ENCODE results near the gene VENTX.

VENTX gene

GRCh38 chr10:133235265-133235855, 2.3 kb upstream of the VENTX start:
- DNase-seq (ENCODE audit: low read depth): no peak

DNA sequence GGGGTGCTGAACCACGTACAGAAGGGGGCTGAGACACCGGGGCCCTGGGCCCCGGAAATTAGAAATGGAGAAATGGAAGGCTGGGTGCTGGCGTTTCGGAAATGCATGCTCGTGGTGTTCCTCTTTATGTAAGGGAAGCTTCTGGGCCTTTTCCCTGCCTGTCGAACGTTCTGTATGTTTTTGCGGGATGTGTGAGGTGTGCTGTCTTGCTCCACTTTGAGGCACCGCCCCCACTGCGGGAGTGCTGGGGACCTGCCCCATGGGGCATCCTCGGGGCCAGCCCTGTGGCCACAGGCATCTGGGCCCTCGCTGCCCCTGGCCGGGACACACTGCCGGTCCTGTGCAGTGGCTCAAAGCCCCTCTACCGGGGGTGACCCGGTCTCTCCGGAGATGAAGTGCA, 1.7 kb upstream of the VENTX start:
- DNase-seq (ENCODE audit: low read depth): no peak

- no peak for DNase-seq (ENCODE audit: low read depth)
These were observed 1.0 kb upstream of the VENTX start for GRCh38 chr10:133236401-133237240.

DNA sequence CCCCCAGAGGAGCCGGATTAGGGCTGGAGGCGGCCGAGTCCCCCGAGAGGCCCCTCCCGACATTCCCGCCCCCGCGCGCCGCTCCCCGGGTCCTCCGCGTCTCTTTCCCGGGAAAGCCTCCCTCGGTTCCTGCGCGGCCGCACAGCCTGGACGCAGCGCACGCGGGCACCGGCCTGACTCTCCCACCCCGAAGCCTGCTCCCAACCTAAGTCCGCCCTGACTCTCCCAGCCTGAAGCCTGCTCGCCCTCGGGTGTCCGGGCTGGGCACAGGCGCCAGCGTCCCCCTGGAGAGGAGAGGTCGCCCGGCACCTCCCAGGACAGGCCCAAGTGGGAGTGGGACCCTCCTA, 441 bp upstream of the VENTX start:
- no peak for DNase-seq (ENCODE audit: low read depth)

- no peak for DNase-seq (ENCODE audit: low read depth)
These were observed 780 bp downstream of the VENTX start for GRCh38 chr10:133238466-133238804.

- DNase-seq (ENCODE audit: low read depth): no peak
These were observed 2.3 kb downstream of the VENTX start for GRCh38 chr10:133239990-133240389.

GRCh38 chr10:133241501-133242205, 4.0 kb downstream of the VENTX start:
- DNase-seq (ENCODE audit: low read depth): no peak

DNA sequence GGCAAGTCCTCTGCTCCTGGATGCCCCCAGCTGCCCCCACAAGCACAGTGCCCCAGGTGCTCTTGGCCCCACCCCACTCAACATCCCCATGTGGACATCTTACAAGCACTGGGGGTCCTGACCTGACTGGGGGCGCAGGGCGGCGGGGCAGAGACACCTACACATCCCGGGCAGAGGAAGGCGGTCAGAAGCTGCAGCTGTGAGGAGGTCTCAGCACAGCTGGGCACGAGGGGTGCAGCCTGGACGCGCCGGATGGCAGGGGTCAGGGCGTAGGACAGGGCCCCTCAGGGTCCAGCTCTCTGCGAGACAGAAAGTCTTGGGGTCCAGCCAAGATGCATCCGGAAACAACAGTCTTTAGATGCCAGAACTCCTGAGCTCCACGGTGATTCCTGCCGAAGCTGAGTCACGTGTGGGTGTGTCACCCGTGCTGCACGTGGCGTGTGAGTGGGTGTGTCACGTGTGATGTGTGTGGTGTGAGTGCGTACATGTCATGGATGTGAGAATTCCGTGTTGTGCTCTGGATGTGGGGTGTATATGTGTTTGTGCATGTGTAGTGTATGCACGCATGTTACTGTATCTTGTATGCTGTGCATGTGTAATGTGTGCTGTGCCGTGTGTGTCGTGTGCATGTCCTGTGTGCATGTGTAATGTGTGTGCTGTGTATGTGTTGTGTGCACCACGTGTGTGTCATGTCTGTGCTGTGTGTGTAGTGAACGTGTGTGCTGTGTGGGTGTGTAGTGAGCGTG, 5.1 kb downstream of the VENTX start:
- DNase-seq (ENCODE audit: low read depth): peak; percentile 54

- DNase-seq (ENCODE audit: low read depth): no peak
These were observed 5.9 kb downstream of the VENTX start for GRCh38 chr10:133243593-133243992.

- DNase-seq (ENCODE audit: low read depth): peak; percentile 66
These were observed 8.0 kb downstream of the VENTX start for GRCh38 chr10:133245439-133246235.

- no peak for DNase-seq (ENCODE audit: low read depth)
These were observed 8.6 kb downstream of the VENTX start for GRCh38 chr10:133246236-133246626.

DNA sequence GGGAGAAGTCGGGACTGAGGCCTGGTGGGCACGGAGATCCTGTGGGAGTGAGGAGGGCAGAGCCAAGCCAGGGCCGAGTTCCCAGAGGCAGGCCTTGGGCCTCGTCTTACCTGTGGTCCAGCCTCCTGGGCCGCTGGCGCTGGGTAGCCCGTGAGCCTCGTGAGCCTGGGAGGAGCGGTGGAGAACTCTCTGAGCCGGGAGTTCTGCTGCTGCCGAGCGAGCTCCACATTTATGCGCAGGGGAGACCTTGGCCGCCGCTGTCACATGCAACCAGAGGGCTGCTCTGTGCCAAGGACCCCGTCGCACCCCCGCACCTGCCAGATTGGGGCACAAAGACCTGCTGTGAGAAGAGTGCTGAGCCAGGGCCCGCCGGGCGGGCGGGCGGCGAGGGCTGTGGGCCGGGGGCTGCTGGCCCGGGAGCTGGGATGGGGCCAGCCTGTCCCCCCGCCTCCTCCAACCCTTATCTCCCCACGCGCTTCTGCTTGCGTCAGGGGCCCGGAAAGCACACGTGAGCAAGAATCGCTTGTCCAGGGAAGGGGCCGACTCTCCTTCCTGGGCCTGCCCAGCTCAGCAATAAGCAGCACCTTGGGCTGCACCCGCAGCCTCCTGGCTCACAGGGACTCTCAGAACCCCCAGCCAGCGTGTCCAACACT, 10.2 kb downstream of the VENTX start:
- no peak for DNase-seq (ENCODE audit: low read depth)

DNA sequence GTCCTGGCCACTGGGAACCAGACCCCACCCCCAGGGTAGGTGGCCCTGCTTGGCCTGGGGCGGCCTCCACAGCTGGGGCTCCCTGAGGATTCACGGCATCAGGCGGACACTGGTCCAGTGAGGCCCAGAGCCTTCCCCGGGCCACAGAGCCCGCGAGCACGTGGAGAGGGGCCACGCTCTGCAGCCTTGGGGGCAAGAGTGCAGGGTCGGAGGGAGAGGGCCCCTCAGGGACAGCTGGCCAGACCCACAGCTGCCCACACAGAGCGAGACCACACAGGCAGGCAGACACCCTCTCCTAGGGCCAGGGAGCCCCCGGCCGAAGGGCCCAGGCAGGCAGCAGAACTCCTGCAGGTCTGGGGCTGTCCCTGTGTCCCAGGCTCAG, 10.7 kb downstream of the VENTX start:
- DNase-seq (ENCODE audit: low read depth): no peak

DNA sequence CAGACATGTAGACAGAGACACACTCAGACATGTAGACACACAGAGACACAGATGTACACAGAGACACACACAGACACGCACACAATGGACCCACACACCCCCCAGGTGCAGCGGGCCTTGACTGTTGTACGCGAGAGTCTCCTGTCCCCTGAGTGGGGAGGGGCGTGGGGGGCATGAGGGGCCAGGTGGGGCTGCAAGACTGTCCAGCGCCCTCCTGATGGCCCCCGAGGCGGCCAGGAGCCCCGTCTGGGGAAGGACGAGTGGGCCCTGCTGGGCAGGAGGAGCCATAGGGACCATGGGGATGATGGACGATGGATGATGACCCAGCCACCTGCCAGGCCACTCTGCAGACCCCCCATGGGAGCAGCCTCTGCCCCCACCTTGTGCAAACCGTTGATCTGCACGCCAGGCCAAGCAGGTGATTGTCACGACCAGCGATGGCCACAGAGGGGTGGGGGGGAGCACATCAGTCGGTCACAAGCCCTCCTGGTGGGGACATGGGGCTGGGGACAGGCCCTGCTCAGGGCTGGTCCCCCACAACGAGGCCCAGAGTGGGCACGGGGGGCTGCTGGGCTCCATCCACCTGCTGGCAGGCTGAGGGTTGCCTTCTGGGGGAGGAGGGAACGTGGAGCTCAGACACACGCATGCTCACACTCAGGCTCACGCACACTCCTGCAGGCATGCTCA, 11.6 kb downstream of the VENTX start:
- DNase-seq (ENCODE audit: low read depth): no peak

GRCh38 chr10:133249975-133250754, 12.5 kb downstream of the VENTX start:
- DNase-seq (ENCODE audit: low read depth): peak; percentile 40

- no peak for DNase-seq (ENCODE audit: low read depth)
These were observed 13.9 kb downstream of the VENTX start for GRCh38 chr10:133251388-133252222.

GRCh38 chr10:133252223-133252552, 14.5 kb downstream of the VENTX start:
- DNase-seq (ENCODE audit: low read depth): no peak

DNA sequence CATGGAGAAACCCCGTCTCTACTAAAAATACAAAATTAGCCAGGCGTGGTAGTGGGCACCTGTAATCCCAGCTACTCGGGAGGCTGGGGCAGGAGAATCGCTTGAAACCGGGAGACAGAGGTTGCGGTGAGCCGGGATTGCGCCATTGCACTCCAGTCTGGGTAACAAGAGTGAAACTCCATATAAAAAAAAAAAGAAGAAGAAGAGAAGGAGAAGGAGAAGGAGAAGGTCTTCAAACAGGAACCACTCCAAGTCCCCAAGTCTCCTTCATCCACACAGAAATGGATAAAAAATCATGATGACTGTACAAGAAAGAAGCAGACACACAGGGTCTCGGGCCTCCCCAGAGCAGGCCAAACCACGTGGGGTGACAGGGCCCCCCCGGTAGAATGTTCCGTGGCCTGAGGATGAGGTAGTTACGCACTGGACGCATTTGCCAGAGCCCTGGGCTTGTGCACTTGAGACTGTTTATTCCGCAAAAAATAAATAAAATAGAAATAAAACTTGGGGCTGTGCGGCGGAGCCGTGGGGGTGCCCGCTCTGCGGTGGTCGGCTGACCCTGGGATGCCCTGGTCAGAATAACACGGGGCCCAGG, 15.8 kb downstream of the VENTX start:
- DNase-seq (ENCODE audit: low read depth): no peak

Measured in amniotic epithelial cell (primary cell).